Endothelial cell of umbilical vein (primary cell): ENCODE data around the gene DYNLT2. TPM values are rescaled to one million over a fixed set of nuclear protein-coding genes. Genes with fewer than 3 reads are reported as not detected.

Experiments used
- BruUV-seq: library from RNA; stranded (reverse); fragments of 400-500 nt; replicated peaks from 2 replicates; lab custom pipeline; 2021; lab: Mats Ljungman, UMichigan
- CTCF ChIA-PET: fragments of 300-600, 350-600 bp; sonication (Branson Sonifier 250); formaldehyde crosslinking; loops from one replicate; lab custom pipeline; 2021; ENCODE audit warnings: antibody characterized with exemption, inconsistent platforms; lab: Charles Lee
- POLR2A ChIA-PET: fragments of 300-600, 350-600 bp; sonication (Branson Sonifier 250); formaldehyde crosslinking; loops from one replicate; lab custom pipeline; 2021; ENCODE audit warnings: antibody characterized with exemption, inconsistent platforms; lab: Charles Lee
- DNase-seq: peaks from one replicate; pipeline ENCODE4 v3.0.0-alpha.2; 2011; ENCODE audit warnings: low read depth, low spot score
- FAIRE-seq: peaks from 2 replicates; lab custom pipeline; 2011; peaks lifted over from hg19 to GRCh38; lab: Jason Lieb, UNC
- H2AFZ ChIP-seq: 2 replicates; pipeline ENCODE4 v1.6.0; 2012; ENCODE audit warnings: low read depth, low read length, control low read depth, inconsistent platforms
- H3K27ac ChIP-seq: 2 replicates; pipeline ENCODE4 v1.5.1; 2011; ENCODE audit warnings: low read depth, mild to moderate bottlenecking, control low read depth, low read length, moderate library complexity; ENCODE audit not compliant: insufficient read depth
- H3K27me3 ChIP-seq, 2 experiments: 2 replicates each; pipeline versions ENCODE4 v1.6.0 to v1.6.1; 2011; ENCODE audit warnings: low read length in 2 of 2, mixed read lengths in 1 of 2; ENCODE audit not compliant: control insufficient read depth in 2 of 2, insufficient read depth in 2 of 2
- H3K36me3 ChIP-seq, 2 experiments: 2 replicates in 1 of 2; 3 replicates in 1 of 2; pipeline ENCODE4 v1.5.1; 2011; ENCODE audit warnings: low read length in 2 of 2, mild to moderate bottlenecking in 1 of 2, moderate library complexity in 1 of 2; ENCODE audit not compliant: control insufficient read depth in 2 of 2, insufficient read depth in 2 of 2; ENCODE audit errors: extremely low read depth in 1 of 2
- H3K4me1 ChIP-seq: 3 replicates; pipeline ENCODE4 v1.5.1; 2011; ENCODE audit warnings: mild to moderate bottlenecking, low read length; ENCODE audit not compliant: control insufficient read depth, insufficient read depth; ENCODE audit errors: extremely low read depth
- H3K4me2 ChIP-seq: 2 replicates; pipeline ENCODE4 v1.6.1; 2011; ENCODE audit warnings: low read length, control low read depth, mixed read lengths; ENCODE audit not compliant: insufficient read depth
- H3K4me3 ChIP-seq, 3 experiments: fragments of 200-600 bp in 1 of 3; sonication (generic), shearing (Covaris generic) in 1 of 3; replicated peaks in 1 of 3; 2 replicates each; pipeline ENCODE4 v1.5.1; 2011 to 2016; ENCODE audit warnings: control low read depth in 3 of 3, low read length in 3 of 3, mild to moderate bottlenecking in 2 of 3, inconsistent platforms in 1 of 3, low read depth in 1 of 3, moderate library complexity in 1 of 3; ENCODE audit not compliant: insufficient read depth in 1 of 3
- H3K79me2 ChIP-seq: 2 replicates; pipeline ENCODE4 v1.6.0; 2012; ENCODE audit warnings: low read length, inconsistent platforms; ENCODE audit not compliant: control insufficient read depth, insufficient read depth
- H3K9ac ChIP-seq: replicated peaks from 2 replicates; pipeline ENCODE3; 2011; ENCODE audit warnings: low read length, control low read depth; ENCODE audit not compliant: insufficient read depth; ENCODE audit errors: extremely low read depth
- H3K9me1 ChIP-seq: replicated peaks from 3 replicates; pipeline ENCODE4 v1.6.0; 2011; ENCODE audit warnings: mild to moderate bottlenecking, low read length; ENCODE audit not compliant: control insufficient read depth, insufficient read depth; ENCODE audit errors: extremely low read depth
- H3K9me3 ChIP-seq: replicated peaks from 2 replicates; pipeline ENCODE4 v1.5.1; 2012; ENCODE audit warnings: low read length, inconsistent platforms; ENCODE audit not compliant: control insufficient read depth, insufficient read depth
- H4K20me1 ChIP-seq: replicated peaks from 2 replicates; pipeline ENCODE3; 2011; ENCODE audit warnings: mild to moderate bottlenecking, low read length; ENCODE audit not compliant: control insufficient read depth, insufficient read depth; ENCODE audit errors: extremely low read depth
- CTCF ChIP-seq, 2 donors: IDR thresholded peaks; 1 replicate in 1 of 2; 2 replicates in 1 of 2; pipeline ENCODE4 v1.5.1; 2011; ENCODE audit warnings: low read length in 2 of 2, mild to moderate bottlenecking in 2 of 2, moderate library complexity in 2 of 2, control low read depth in 1 of 2, inconsistent platforms in 1 of 2, low read depth in 1 of 2; ENCODE audit not compliant: insufficient read depth in 1 of 2; ENCODE audit errors: extremely low read depth in 1 of 2
- EZH2 ChIP-seq: IDR thresholded peaks from 2 replicates; pipeline ENCODE4 v1.6.1; 2012; ENCODE audit warnings: borderline replicate concordance, low read depth, mild to moderate bottlenecking, moderate library complexity, low read length, inconsistent platforms; ENCODE audit not compliant: severe bottlenecking
- FOS ChIP-seq: IDR thresholded peaks from 2 replicates; pipeline ENCODE4 v1.6.1; 2011; ENCODE audit warnings: mild to moderate bottlenecking, low read length, moderate library complexity, borderline replicate concordance; ENCODE audit not compliant: insufficient read depth
- GATA2 ChIP-seq: IDR thresholded peaks from 2 replicates; pipeline ENCODE4 v1.7.0; 2011; ENCODE audit warnings: low read depth, mild to moderate bottlenecking, moderate library complexity, mixed read lengths, low read length; ENCODE audit not compliant: insufficient read length, insufficient read depth
- JUN ChIP-seq: IDR thresholded peaks from 2 replicates; pipeline ENCODE4 v1.6.1; 2011; ENCODE audit warnings: borderline replicate concordance, low read depth; ENCODE audit not compliant: insufficient read length, insufficient read depth
- MAX ChIP-seq: IDR thresholded peaks from 2 replicates; pipeline ENCODE4 v1.6.1; 2011; ENCODE audit not compliant: insufficient read depth, insufficient read length
- MYC ChIP-seq: IDR thresholded peaks from one replicate; pipeline ENCODE4 v1.6.1; 2011; ENCODE audit warnings: mild to moderate bottlenecking, low read depth, low read length
- POLR2A ChIP-seq: IDR thresholded peaks from 2 replicates; pipeline ENCODE4 v1.6.1; 2012; ENCODE audit warnings: low read depth, mild to moderate bottlenecking, control low read depth, low read length
- POLR2AphosphoS5 ChIP-seq: IDR thresholded peaks from 2 replicates; pipeline ENCODE4 v1.6.1; 2012; ENCODE audit warnings: low read depth, mild to moderate bottlenecking, control low read depth, low read length, moderate library complexity; ENCODE audit not compliant: insufficient read depth
- dilution Hi-C: fragments of 300-500 bp; cut with MboI; formaldehyde crosslinking; loops from one replicate; pipeline ENCODE4 v1.15.0; 2019; ENCODE audit warnings: low sequenced_read_pairs; ENCODE audit not compliant: extremely low pct_ligation_motif_present
- intact Hi-C: fragments of 100-400 bp; cut with micrococcal nuclease; formaldehyde crosslinking; loops from one replicate; pipeline ENCODE4 v1.10.0; 2022
- polyA plus RNA-seq, 4 experiments: library from polyadenylated mRNA; depleted of rRNA in 3 of 4; stranded (reverse) in 3 of 4; unstranded in 1 of 4; fragments of >200 nt; gene quantifications; 2 replicates each; pipeline versions ENCODE4 v1.2.1 to v1.2.3, GENCODE V29; 2011 to 2012; ENCODE audit warnings: missing spikeins in 1 of 4
- total RNA-seq: library from RNA; stranded (reverse); gene quantifications from 2 replicates; pipeline ENCODE4 v1.2.3, GENCODE V29; 2021

DYNLT2 gene
- total and polyA plus RNA-seq, 2 donors (not counting 3 experiments of a cell fraction or from before 2014, with no cell fraction given) = 0.39 to 0.88 TPM

- no TSS peak for BruUV-seq
- no peaks in the 10 kb centered on the region for H4K20me1 ChIP-seq
- CTCF ChIA-PET = interaction anchor here (1.3 to 3.4 kb wide), 2 partner anchors 9 to 33 kb away, joined by 3 to 14 read pairs; no protein-coding TSS in a partner anchor
- no peaks in the 10 kb centered on the region for H3K36me3 ChIP-seq
- TF ChIP-seq MAX (no peak), POLR2AphosphoS5 (no peak), CTCF (IDR thresholded peaks at IDR 0.05; ENCODE audit: extremely low read depth in 1 of 2, insufficient read depth in 1 of 2, low read depth in 1 of 2, low read length in 2 of 2) (no peak), FOS (no peak), JUN (no peak), EZH2 (no peak), MYC (no peak), GATA2 (no peak), POLR2A (no peak)
- POLR2A ChIA-PET = no interaction called here
- H3K79me2 ChIP-seq = no peaks in the 10 kb centered on the region
- no peak overlapping the region for H3K27ac ChIP-seq
- H3K9me1 ChIP-seq = no peaks in the 10 kb centered on the region
- H3K27me3 ChIP-seq = peaks cover 4 to 16% of the 10 kb centered on the region in 2 experiments
- H3K4me1 ChIP-seq = no peaks in the 10 kb centered on the region
- H3K4me2 ChIP-seq = no peak overlapping the region
- no peak for DNase-seq
- dilution Hi-C loops (no loop called here), intact Hi-C loops (no loop called here)
- no peak for FAIRE-seq
- H3K9ac ChIP-seq = no peak overlapping the region
- H3K9me3 ChIP-seq = no peaks in the 10 kb centered on the region
- no peak overlapping the region for H2AFZ ChIP-seq
- H3K4me3 ChIP-seq = no peak overlapping the region
Observed at GRCh38 chr6:169798764-169799473, 47.5 kb upstream of the DYNLT2 start.
